Activated T-helper 1 cell treated with anti-CD3 and anti-CD28 coated beads, Interleukin-12 subunit alpha, Interleukin-12 subunit beta, Interleukin-2, Interleukin-4 antibody, amounts not matched to agents 30 ng/mL and 10 ng/mL and 1 ng/mL, durations not matched to agents 14 hours and 24 hours and 36 hours (primary cell): ENCODE results near the gene PRKCB. TPM values are rescaled to one million over a fixed set of nuclear protein-coding genes. Genes with fewer than 3 reads are reported as not detected.

Source experiments
- DNase-seq: peaks from one replicate; pipeline ENCODE4 v3.0.0; 2021; ENCODE audit warnings: low spot score
- H3K27ac Mint-ChIP-seq: one replicate; pipeline ENCODE4 v1.8.0; 2021; ENCODE audit warnings: mild to moderate bottlenecking, mixed read lengths
- H3K27me3 Mint-ChIP-seq: one replicate; pipeline ENCODE4 v1.8.0; 2022; ENCODE audit warnings: mild to moderate bottlenecking, moderate library complexity, mixed read lengths; ENCODE audit not compliant: insufficient read depth
- H3K36me3 Mint-ChIP-seq: one replicate; pipeline ENCODE4 v1.8.0; 2021; ENCODE audit warnings: low read depth, mixed read lengths
- H3K4me1 Mint-ChIP-seq: one replicate; pipeline ENCODE4 v1.8.0; 2021; ENCODE audit warnings: low read depth, mixed read lengths
- H3K4me3 Mint-ChIP-seq: one replicate; pipeline ENCODE4 v1.8.0; 2021; ENCODE audit warnings: mild to moderate bottlenecking, moderate library complexity, mixed read lengths
- H3K9me3 Mint-ChIP-seq: one replicate; pipeline ENCODE4 v1.8.0; 2021; ENCODE audit warnings: mixed read lengths
- intact Hi-C: fragments of 100-400 bp; cut with micrococcal nuclease; formaldehyde crosslinking; loops from one replicate; pipeline ENCODE4 v1.15.1; 2024
- total RNA-seq: library from RNA; stranded (reverse); gene quantifications from 2 replicates; pipeline ENCODE4 v1.2.3, GENCODE V29; 2022

PRKCB gene
- total RNA-seq, 1 donor from 2014 or later: 100 TPM

GRCh38 chr16:24046442-24046841 lies 210.7 kb downstream of the PRKCB start:
- Mint-ChIP-seq H3K27ac (no peak overlapping the region), H3K9me3 (no peaks in the 10 kb centered on the region), H3K27me3 (no peaks in the 10 kb centered on the region), H3K4me3 (no peak overlapping the region), H3K36me3 (peaks cover 9% of the 10 kb centered on the region), H3K4me1 (peaks cover 8% of the 10 kb centered on the region)
- no peak for DNase-seq
- intact Hi-C loops: no loop called here

- Mint-ChIP-seq H3K9me3 (no peaks in the 10 kb centered on the region), H3K4me1 (no peaks in the 10 kb centered on the region), H3K4me3 (no peak overlapping the region), H3K27me3 (no peaks in the 10 kb centered on the region), H3K27ac (no peak overlapping the region), H3K36me3 (peaks cover 9% of the 10 kb centered on the region)
- DNase-seq: no peak
- intact Hi-C loops: no loop called here
Measured at GRCh38 chr16:24049113-24049512, 213.3 kb downstream of the PRKCB start.

GRCh38 chr16:24051125-24051524 lies 215.3 kb downstream of the PRKCB start:
- H3K4me1 Mint-ChIP-seq: no peaks in the 10 kb centered on the region
- no peak for DNase-seq
- no peaks in the 10 kb centered on the region for H3K27me3 Mint-ChIP-seq
- H3K36me3 Mint-ChIP-seq: peaks cover 11% of the 10 kb centered on the region
- H3K4me3 Mint-ChIP-seq: no peak overlapping the region
- intact Hi-C loops: no loop called here
- H3K9me3 Mint-ChIP-seq: no peaks in the 10 kb centered on the region
- H3K27ac Mint-ChIP-seq: no peak overlapping the region

- Mint-ChIP-seq H3K27ac (no peak overlapping the region), H3K4me1 (no peaks in the 10 kb centered on the region), H3K27me3 (no peaks in the 10 kb centered on the region), H3K9me3 (no peaks in the 10 kb centered on the region), H3K36me3 (peaks cover 12% of the 10 kb centered on the region), H3K4me3 (no peak overlapping the region)
- intact Hi-C loops: no loop called here
- no peak for DNase-seq
Measured at GRCh38 chr16:24052329-24053098, 216.7 kb downstream of the PRKCB start.

- H3K27ac Mint-ChIP-seq: no peak overlapping the region
- no peaks in the 10 kb centered on the region for H3K9me3 Mint-ChIP-seq
- intact Hi-C loops: no loop called here
- peaks cover 12% of the 10 kb centered on the region for H3K36me3 Mint-ChIP-seq
- no peak for DNase-seq
- no peaks in the 10 kb centered on the region for H3K4me1 Mint-ChIP-seq
- no peak overlapping the region for H3K4me3 Mint-ChIP-seq
- H3K27me3 Mint-ChIP-seq: no peaks in the 10 kb centered on the region
Measured at GRCh38 chr16:24053099-24053946, 217.5 kb downstream of the PRKCB start.

GRCh38 chr16:24054741-24055491 lies 219.1 kb downstream of the PRKCB start:
- no peak for DNase-seq
- no peak overlapping the region for H3K27ac Mint-ChIP-seq
- H3K27me3 Mint-ChIP-seq: no peaks in the 10 kb centered on the region
- H3K4me1 Mint-ChIP-seq: no peaks in the 10 kb centered on the region
- H3K4me3 Mint-ChIP-seq: no peak overlapping the region
- intact Hi-C loops: no loop called here
- peaks cover 9% of the 10 kb centered on the region for H3K36me3 Mint-ChIP-seq
- no peaks in the 10 kb centered on the region for H3K9me3 Mint-ChIP-seq

- H3K4me1 Mint-ChIP-seq: no peaks in the 10 kb centered on the region
- no peak for DNase-seq
- no peak overlapping the region for H3K27ac Mint-ChIP-seq
- H3K9me3 Mint-ChIP-seq: no peaks in the 10 kb centered on the region
- peaks cover 8% of the 10 kb centered on the region for H3K36me3 Mint-ChIP-seq
- intact Hi-C loops: loop anchor here (10.0 kb wide), 1 partner anchor 92 kb away; no protein-coding TSS in a partner anchor
- H3K4me3 Mint-ChIP-seq: no peak overlapping the region
- no peaks in the 10 kb centered on the region for H3K27me3 Mint-ChIP-seq
Measured at GRCh38 chr16:24062270-24062817, 226.6 kb downstream of the PRKCB start.

- no peaks in the 10 kb centered on the region for H3K9me3 Mint-ChIP-seq
Measured at GRCh38 chr16:24069036-24069590, 233.3 kb downstream of the PRKCB start.

GRCh38 chr16:24070851-24071250 lies 235.1 kb downstream of the PRKCB start:
- intact Hi-C loops: loop anchor here (1.0 to 10.0 kb wide), 3 partner anchors 104 to 433 kb away; no protein-coding TSS in a partner anchor
- Mint-ChIP-seq H3K36me3 (no peaks in the 10 kb centered on the region), H3K4me3 (no peak overlapping the region), H3K9me3 (no peaks in the 10 kb centered on the region), H3K27me3 (no peaks in the 10 kb centered on the region), H3K4me1 (peaks cover 20% of the 10 kb centered on the region), H3K27ac (no peak overlapping the region)
- DNase-seq: peak; percentile 6

More at GRCh38 chr16:24069036-24069590, 233.3 kb downstream of the PRKCB start:
- H3K4me3 Mint-ChIP-seq: no peak overlapping the region
- no peak for DNase-seq
- intact Hi-C loops: loop anchor here (10.0 kb wide), 1 partner anchor 86 kb away; no protein-coding TSS in a partner anchor
- no peaks in the 10 kb centered on the region for H3K36me3 Mint-ChIP-seq
- no peak overlapping the region for H3K27ac Mint-ChIP-seq
- H3K4me1 Mint-ChIP-seq: peaks cover 18% of the 10 kb centered on the region
- no peaks in the 10 kb centered on the region for H3K27me3 Mint-ChIP-seq

GRCh38 chr16:24071666-24072360 lies 236.0 kb downstream of the PRKCB start:
- intact Hi-C loops: loop anchor here (1.0 to 10.0 kb wide), 3 partner anchors 103 to 432 kb away; no protein-coding TSS in a partner anchor
- H3K27me3 Mint-ChIP-seq: no peaks in the 10 kb centered on the region

GRCh38 chr16:24073321-24073720 lies 237.5 kb downstream of the PRKCB start:
- H3K27ac Mint-ChIP-seq: no peak overlapping the region
- H3K4me1 Mint-ChIP-seq: peaks cover 27% of the 10 kb centered on the region

More at GRCh38 chr16:24071666-24072360, 236.0 kb downstream of the PRKCB start:
- peaks cover 27% of the 10 kb centered on the region for H3K4me1 Mint-ChIP-seq
- no peak for DNase-seq
- H3K27ac Mint-ChIP-seq: no peak overlapping the region
- no peak overlapping the region for H3K4me3 Mint-ChIP-seq
- no peaks in the 10 kb centered on the region for H3K9me3 Mint-ChIP-seq
- no peaks in the 10 kb centered on the region for H3K36me3 Mint-ChIP-seq

More at GRCh38 chr16:24073321-24073720, 237.5 kb downstream of the PRKCB start:
- no peak for DNase-seq
- Mint-ChIP-seq H3K36me3 (peaks cover 2% of the 10 kb centered on the region), H3K27me3 (no peaks in the 10 kb centered on the region), H3K4me3 (no peak overlapping the region), H3K9me3 (no peaks in the 10 kb centered on the region)
- intact Hi-C loops: loop anchor here (10.0 kb wide), 1 partner anchor 101 kb away; no protein-coding TSS in a partner anchor
